ENCODE results near the gene TUNAR. TPM values are rescaled to one million over a fixed set of nuclear protein-coding genes. Genes with fewer than 3 reads are reported as not detected.

Gene TUNAR
- total RNA-seq, 1 donor from 2014 or later = not detected

GRCh38 chr14:95944462-95944861 lies 67.8 kb downstream of the TUNAR start:
- no peak for TF ChIP-seq CTCF (IDR thresholded peaks at IDR 0.05; ENCODE audit: insufficient read depth, low read length, severe bottlenecking)
- FAIRE-seq (no peak), DNase-seq (ENCODE audit: low read depth) (no peak)
- Histone ChIP-seq H3K36me3 (ENCODE audit: control insufficient read depth, insufficient read depth, low read length) (no peaks in the 10 kb centered on the region), H3K4me3 (ENCODE audit: low read depth, low read length) (no peak overlapping the region), H3K27me3 (ENCODE audit: control insufficient read depth, insufficient read depth, low read length) (no peaks in the 10 kb centered on the region)

- no peak for DNase-seq (ENCODE audit: low read depth)
- H3K4me3 ChIP-seq (ENCODE audit: low read depth, low read length) = no peak overlapping the region
- no peak for FAIRE-seq
- no peaks in the 10 kb centered on the region for H3K36me3 ChIP-seq (ENCODE audit: control insufficient read depth, insufficient read depth, low read length)
- H3K27me3 ChIP-seq (ENCODE audit: control insufficient read depth, insufficient read depth, low read length) = no peaks in the 10 kb centered on the region
- no peak for TF ChIP-seq CTCF (IDR thresholded peaks at IDR 0.05; ENCODE audit: insufficient read depth, low read length, severe bottlenecking)
These were observed 70.2 kb downstream of the TUNAR start for GRCh38 chr14:95946867-95947266.

GRCh38 chr14:95948558-95948981 lies 71.9 kb downstream of the TUNAR start:
- H3K27me3 ChIP-seq (ENCODE audit: control insufficient read depth, insufficient read depth, low read length) = no peaks in the 10 kb centered on the region
- no peak for DNase-seq (ENCODE audit: low read depth)
- H3K36me3 ChIP-seq (ENCODE audit: control insufficient read depth, insufficient read depth, low read length) = no peaks in the 10 kb centered on the region
- FAIRE-seq = no peak
- TF ChIP-seq CTCF (IDR thresholded peaks at IDR 0.05; ENCODE audit: insufficient read depth, low read length, severe bottlenecking) = no peak
- no peak overlapping the region for H3K4me3 ChIP-seq (ENCODE audit: low read depth, low read length)

GRCh38 chr14:95951359-95951758 lies 74.7 kb downstream of the TUNAR start:
- Histone ChIP-seq H3K27me3 (ENCODE audit: control insufficient read depth, insufficient read depth, low read length) (no peaks in the 10 kb centered on the region), H3K4me3 (ENCODE audit: low read depth, low read length) (no peak overlapping the region), H3K36me3 (ENCODE audit: control insufficient read depth, insufficient read depth, low read length) (no peaks in the 10 kb centered on the region)
- no peak for TF ChIP-seq CTCF (IDR thresholded peaks at IDR 0.05; ENCODE audit: insufficient read depth, low read length, severe bottlenecking)
- FAIRE-seq = no peak
- DNase-seq (ENCODE audit: low read depth) = no peak

GRCh38 chr14:95953111-95953724 lies 76.6 kb downstream of the TUNAR start:
- Histone ChIP-seq H3K27me3 (ENCODE audit: control insufficient read depth, insufficient read depth, low read length) (no peaks in the 10 kb centered on the region), H3K36me3 (ENCODE audit: control insufficient read depth, insufficient read depth, low read length) (no peaks in the 10 kb centered on the region), H3K4me3 (ENCODE audit: low read depth, low read length) (no peak overlapping the region)
- TF ChIP-seq CTCF (IDR thresholded peaks at IDR 0.05; ENCODE audit: insufficient read depth, low read length, severe bottlenecking) = no peak
- no peak for DNase-seq (ENCODE audit: low read depth)
- no peak for FAIRE-seq
